M059J (cell line): ENCODE data around the gene APBA2. TPM values are rescaled to one million over a fixed set of nuclear protein-coding genes. Genes with fewer than 3 reads are reported as not detected.

Experiments used
- DNase-seq: peaks from one replicate; pipeline ENCODE4 v3.0.0-alpha.2; 2012; ENCODE audit warnings: low read depth
- total RNA-seq: library from RNA; depleted of rRNA; stranded (reverse); fragments of >200 nt; shearing (Covaris generic); gene quantifications from 2 replicates; pipeline ENCODE4 v1.2.3, GENCODE V29; 2014

The APBA2 gene
- total RNA-seq, 1 experiment from 2014 or later: 11.2 TPM

DNA sequence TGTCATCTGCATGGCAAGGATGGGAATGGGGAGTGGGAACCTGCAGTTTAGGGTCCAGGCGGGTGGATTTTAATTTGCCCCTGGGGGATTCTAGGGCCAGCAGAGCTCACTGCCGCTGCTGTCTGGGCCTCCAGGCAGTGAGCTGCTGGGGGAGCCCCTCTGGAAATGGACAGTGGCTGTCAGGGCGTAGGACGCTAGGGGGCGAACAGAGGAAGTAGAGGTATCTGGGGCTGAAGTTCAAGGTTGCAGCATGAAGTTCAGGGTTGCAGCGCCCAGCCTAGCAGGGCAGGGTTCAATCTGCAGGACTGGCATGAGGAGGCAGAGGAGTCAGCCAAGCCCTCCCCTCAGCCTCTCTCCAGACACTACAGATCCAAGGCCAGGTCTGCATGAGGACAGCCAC, 49.5 kb downstream of the APBA2 start:
- DNase-seq: no peak

GRCh38 chr15:28936081-28936480, 50.3 kb downstream of the APBA2 start:
- no peak for DNase-seq

- no peak for DNase-seq
Observed at GRCh38 chr15:28936481-28936881, 50.7 kb downstream of the APBA2 start.

DNA sequence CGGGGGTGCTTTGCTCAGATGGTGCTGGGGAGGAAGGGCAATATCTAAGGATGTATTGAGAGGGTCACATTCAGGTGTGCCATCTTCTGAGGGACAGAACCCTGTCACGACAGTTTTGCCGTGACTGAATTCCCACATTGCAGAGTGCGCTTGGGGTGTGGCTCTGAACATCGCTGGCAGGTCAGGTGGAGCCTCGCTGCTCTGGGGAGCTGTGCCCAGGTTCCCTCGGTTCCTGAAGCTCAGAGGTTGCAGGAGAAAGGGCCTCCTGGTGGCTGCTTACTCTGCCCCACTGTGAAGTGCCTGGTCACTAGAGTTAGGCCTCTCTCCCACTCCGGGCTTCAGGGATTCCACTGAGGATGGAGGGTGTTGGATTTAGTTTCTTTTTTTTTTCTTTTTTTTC, 51.5 kb downstream of the APBA2 start:
- no peak for DNase-seq

DNA sequence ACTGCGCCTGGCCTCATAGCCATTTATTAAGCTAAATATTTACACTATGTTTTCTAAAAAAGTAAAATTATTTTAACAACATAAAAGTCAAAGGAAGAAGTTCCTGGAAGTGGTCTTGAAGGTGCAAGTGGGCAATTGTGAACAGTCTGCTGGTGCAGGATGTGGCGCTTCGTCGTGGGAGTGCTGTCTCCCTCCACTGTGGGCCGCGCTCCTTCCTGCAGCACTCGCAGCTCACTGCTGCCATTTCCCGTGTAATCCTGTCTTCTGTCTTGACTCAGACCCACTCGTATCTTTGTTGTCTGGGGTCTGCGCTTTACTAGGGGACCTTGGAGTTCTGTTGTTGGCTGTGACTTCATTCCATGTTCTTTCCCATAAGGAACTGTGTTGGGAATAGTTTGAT, 56.3 kb downstream of the APBA2 start:
- no peak for DNase-seq

GRCh38 chr15:28942571-28942970, 56.8 kb downstream of the APBA2 start:
- no peak for DNase-seq

GRCh38 chr15:28943146-28943545, 57.4 kb downstream of the APBA2 start:
- no peak for DNase-seq

DNA sequence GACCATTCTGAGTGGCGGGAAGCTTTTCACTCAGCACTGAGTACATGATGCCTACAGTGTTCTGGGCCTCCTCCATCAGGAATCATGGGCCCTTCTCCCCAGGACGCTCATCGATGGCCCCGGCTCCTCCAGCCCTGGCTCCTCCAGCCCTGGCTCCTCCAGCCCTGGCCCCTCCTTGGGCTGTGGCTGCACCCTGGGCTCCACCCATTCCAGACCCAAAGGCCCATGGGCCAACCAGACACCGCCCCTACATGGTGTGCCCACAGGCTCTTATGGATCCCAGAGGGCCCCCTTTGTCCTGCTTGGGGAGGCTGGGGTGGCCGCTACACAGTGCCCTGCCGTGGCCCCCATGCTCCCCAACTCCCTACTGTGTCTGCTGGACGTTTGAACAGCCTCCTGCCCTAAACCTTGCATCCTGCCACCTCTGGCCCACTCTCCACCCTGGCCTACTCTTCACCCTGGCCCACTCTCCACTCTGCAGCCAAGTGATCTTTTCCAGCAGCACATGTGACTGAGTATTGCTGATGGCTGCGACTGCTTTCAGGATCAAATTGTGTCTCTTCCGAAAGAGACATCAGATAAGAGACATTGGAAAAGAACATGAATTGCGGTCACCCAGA, 57.9 kb downstream of the APBA2 start:
- DNase-seq: no peak

GRCh38 chr15:28944286-28944685, 58.5 kb downstream of the APBA2 start:
- no peak for DNase-seq

GRCh38 chr15:28944696-28945300, 59.0 kb downstream of the APBA2 start:
- DNase-seq: no peak

- no peak for DNase-seq
Observed at GRCh38 chr15:28945626-28946230, 60.0 kb downstream of the APBA2 start.

DNA sequence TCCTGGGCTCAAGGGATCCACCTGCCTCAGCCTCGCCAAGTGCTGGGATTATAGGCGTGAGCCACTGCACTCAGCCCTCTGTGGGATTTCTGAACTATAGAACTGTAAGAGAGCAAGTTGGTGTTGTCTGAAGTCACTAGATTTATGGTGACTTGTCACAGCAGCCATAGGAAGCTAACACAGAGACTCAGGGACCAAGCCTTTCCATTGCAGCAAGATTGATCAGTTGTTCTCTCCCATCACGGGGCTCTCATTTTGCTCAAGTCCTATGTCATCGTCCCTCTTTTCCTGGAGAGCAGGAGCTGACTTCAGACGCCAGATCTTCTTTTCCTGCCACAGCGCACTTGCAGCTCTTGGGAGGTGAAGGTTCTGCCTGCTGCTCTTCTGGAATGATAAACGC, 61.0 kb downstream of the APBA2 start:
- DNase-seq: no peak

DNA sequence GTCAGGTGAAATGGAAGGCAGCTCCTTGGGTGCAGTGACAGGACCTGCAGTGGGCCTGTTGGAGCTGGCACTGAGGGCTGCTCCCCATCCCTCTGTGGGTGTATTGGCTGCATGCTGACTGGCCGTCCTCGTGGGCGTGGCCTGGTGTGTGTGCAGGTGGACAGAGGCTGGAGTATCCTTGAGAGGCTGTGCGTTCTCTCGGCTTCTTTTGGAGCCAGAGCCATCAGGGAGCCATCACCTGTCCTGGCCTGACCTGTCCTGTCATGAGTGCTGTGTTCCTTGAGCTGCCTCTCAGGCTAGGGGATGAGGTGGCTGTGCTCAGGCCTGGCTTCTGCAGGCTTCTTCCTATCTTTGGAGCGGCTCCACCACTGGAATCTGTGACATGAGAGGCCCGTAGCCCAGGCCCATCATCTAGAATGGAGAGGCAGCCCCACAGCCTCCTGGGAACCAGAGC, 61.5 kb downstream of the APBA2 start:
- no peak for DNase-seq

- DNase-seq: no peak
Observed at GRCh38 chr15:28948036-28948435, 62.3 kb downstream of the APBA2 start.

GRCh38 chr15:28950916-28951315, 65.1 kb downstream of the APBA2 start:
- DNase-seq: no peak

GRCh38 chr15:28952666-28953491, 67.1 kb downstream of the APBA2 start:
- no peak for DNase-seq

- DNase-seq: no peak
Observed at GRCh38 chr15:28953573-28954195, 67.9 kb downstream of the APBA2 start.

DNA sequence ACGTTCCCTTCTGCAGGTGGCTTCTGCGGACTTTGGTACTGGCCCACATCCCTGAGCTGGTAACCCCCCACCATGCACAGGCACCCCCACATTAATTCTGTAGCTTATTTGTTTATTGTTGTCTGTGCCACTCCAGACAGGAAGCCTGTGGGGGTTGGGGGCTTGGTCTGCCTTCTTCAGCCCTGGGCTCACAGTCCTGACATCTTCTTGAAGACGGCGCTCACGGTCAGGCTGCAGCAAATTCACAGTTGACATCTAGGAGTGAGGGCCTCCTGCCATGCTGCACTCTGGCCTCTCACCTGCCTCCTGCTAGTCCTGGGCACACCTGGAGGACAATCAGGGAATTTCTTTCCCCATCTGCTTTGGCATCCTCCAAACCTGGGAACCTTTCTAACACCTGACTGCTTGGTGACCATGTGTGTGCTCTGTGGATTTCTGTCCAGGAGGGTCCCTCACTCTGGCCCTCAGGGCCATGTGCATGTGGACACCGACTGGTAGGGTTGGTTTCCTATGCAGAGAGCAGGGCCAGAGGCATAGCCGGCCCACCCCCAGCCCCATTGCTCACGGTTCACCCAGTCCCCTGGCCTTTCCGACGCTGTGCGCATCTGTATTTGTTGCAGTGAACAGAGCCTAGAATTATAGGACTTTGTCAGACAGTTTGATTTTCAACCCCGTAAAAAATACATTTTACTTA, 68.8 kb downstream of the APBA2 start:
- no peak for DNase-seq

DNA sequence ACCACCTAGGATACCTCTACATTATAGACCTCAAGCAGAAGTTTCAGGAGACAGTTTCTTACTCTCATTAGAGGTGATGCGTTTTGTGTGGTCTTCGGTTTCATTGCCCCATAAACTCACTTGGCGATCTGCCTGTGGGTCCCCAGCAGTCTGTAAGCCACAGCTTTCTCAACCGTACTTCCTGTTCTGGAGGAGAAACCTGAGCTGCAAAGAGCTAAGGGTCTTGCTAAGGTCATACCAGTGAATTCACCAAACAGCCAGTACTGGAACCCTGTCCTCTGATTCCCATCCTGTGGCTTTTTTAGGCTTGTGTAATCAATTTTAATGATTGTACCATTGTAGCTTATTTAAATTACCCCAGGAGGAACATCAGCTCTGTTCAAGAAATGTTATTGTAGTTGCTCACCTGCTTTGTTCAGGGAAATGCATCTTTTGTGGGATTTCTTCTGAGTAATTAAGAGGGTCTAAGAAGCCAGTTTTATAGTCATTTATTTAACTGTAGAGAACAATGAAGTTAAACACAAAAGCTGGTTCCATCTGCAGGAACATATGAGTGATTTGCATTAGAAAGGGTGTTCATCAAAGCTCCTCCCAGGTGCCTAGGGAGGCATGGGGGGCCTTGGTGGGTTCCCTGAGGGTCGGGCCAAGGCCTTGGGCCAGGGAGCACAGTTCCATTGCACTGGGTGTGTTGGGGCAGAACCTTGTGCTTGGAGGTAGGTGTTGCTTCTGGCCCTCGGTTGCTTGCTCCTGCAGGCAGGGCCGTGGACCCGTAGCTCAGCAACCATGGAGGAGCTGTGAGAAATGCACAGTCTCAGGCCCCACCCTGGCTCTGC, 69.6 kb downstream of the APBA2 start:
- DNase-seq: peak; percentile 93

DNA sequence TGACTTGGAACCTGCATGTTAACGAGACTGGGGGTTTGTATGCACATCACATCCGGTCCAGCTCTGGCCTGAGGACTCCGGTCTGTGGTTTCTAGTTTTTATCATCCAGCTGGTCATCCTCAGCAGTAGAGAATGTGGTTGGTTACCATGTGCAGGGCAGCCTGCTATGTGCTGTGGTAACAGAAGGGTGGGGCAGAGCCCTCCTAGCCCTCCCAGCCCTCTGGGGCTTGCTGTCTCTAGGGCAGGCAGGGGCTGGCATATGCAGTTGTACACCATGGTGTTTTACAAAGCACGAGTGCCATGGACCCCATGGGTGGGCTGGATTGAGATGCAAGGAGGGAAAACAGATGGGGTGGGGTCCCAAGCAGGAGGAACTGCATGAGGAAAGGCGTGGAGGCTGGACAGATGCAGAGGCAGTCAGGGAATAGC, 70.2 kb downstream of the APBA2 start:
- DNase-seq: peak; percentile 93
